Measurements from ENCODE around the gene NREP. TPM values are rescaled to one million over a fixed set of nuclear protein-coding genes. Genes with fewer than 3 reads are reported as not detected.

Gene NREP
- total RNA-seq, 1 experiment from 2014 or later: 163 TPM

- no peaks in the 10 kb centered on the region for H3K27me3 Mint-ChIP-seq (ENCODE audit: low read depth)
- TF ChIP-seq CTCF (conservative IDR thresholded peaks at IDR 0.05): no peak
Measured at GRCh38 chr5:111707630-111708164, 49.3 kb downstream of the NREP start.

More at GRCh38 chr5:111707630-111708164, 49.3 kb downstream of the NREP start:
- no peaks in the 10 kb centered on the region for H3K4me1 ChIP-seq (ENCODE audit: insufficient read depth, low read length)
- Mint-ChIP-seq H3K27ac (no peak overlapping the region), H3K4me3 (no peak overlapping the region), H3K4me1 (peaks cover 6% of the 10 kb centered on the region in 2 experiments), H3K36me3 (ENCODE audit: insufficient read depth in 1 of 3, low read depth in 3 of 3) (peaks cover 4 to 10% (median 10%) of the 10 kb centered on the region in 3 experiments; a peak in 6 of 7 replicates), H3K9me3 (peaks cover 13 to 14% of the 10 kb centered on the region in 2 experiments)
- H4K8ac ChIP-seq (replicated peaks; ENCODE audit: insufficient read length, low read depth, low read length): no peak overlapping the region
- H2BK5ac ChIP-seq (ENCODE audit: insufficient read length, low read length): no peak overlapping the region
- no peak overlapping the region for H3K18ac ChIP-seq (ENCODE audit: insufficient read length, low read depth, low read length)
- H3K23ac ChIP-seq (ENCODE audit: insufficient read length, low read depth, low read length): no peak overlapping the region
- no peak overlapping the region for H2BK15ac ChIP-seq (ENCODE audit: low read depth, low read length)
- no peaks in the 10 kb centered on the region for H3K79me2 ChIP-seq (ENCODE audit: insufficient read depth, low read length)
- DNase-seq: no peak
- H3K27me3 ChIP-seq (ENCODE audit: insufficient read depth, low read length): no peaks in the 10 kb centered on the region
- WGBS (ENCODE audit: extremely low coverage, insufficient read length, low lambda C conversion rate): no CpG with 5 or more reads among the region's 1 CpG
- H4K5ac ChIP-seq (ENCODE audit: insufficient read length, low read depth, low read length): no peak overlapping the region
- H3K79me1 ChIP-seq (ENCODE audit: insufficient read depth, low read depth, low read length, poor library complexity, severe bottlenecking): no peaks in the 10 kb centered on the region
- no peak overlapping the region for H2BK20ac ChIP-seq (ENCODE audit: low read depth, low read length, poor library complexity, severe bottlenecking)
- H2AK5ac ChIP-seq (ENCODE audit: insufficient read length, low read length): no peak overlapping the region
- no peak overlapping the region for H3K56ac ChIP-seq (ENCODE audit: insufficient read length, low read depth, low read length)
- no peaks in the 10 kb centered on the region for H3K9me3 ChIP-seq (ENCODE audit: control insufficient read depth, low read depth, low read length)
- H2BK12ac ChIP-seq (ENCODE audit: insufficient read length, low read depth, low read length): no peak overlapping the region
- no peak overlapping the region for H3T11ph ChIP-seq (ENCODE audit: low read length)
- no peak overlapping the region for H3K9ac ChIP-seq (ENCODE audit: extremely low read depth, insufficient read length, low read length)
- H3K4ac ChIP-seq (ENCODE audit: low read depth, low read length): no peak overlapping the region
- no peak overlapping the region for H3K27ac ChIP-seq (ENCODE audit: insufficient read length, low read depth, low read length)
- H3K23me2 ChIP-seq (ENCODE audit: insufficient read length, low read depth, low read length, poor library complexity, severe bottlenecking): no peaks in the 10 kb centered on the region
- no peak overlapping the region for H4K91ac ChIP-seq (ENCODE audit: insufficient read length, low read depth, low read length)
- H3K4me2 ChIP-seq (ENCODE audit: insufficient read depth, insufficient read length, low read length): no peak overlapping the region
- no peaks in the 10 kb centered on the region for H4K20me1 ChIP-seq (ENCODE audit: control insufficient read depth, insufficient read depth, insufficient read length)
- H3K14ac ChIP-seq (ENCODE audit: insufficient read depth, low read length): no peak overlapping the region
- H2AFZ ChIP-seq (ENCODE audit: low read length): no peak overlapping the region
- no peak overlapping the region for H2BK120ac ChIP-seq (ENCODE audit: low read depth, low read length, poor library complexity, severe bottlenecking)
